H9 (cell line): ENCODE results near the gene SET. TPM values are rescaled to one million over a fixed set of nuclear protein-coding genes. Genes with fewer than 3 reads are reported as not detected.

Source experiments
- DNase-seq: peaks from one replicate; pipeline ENCODE4 v3.0.0-alpha.2; 2017
- H2AFZ ChIP-seq: one replicate; pipeline ENCODE4 v1.6.1; 2013; ENCODE audit warnings: mild to moderate bottlenecking, low read length, control low read depth, moderate library complexity
- H2AK5ac ChIP-seq: 2 replicates; pipeline ENCODE4 v1.6.1; 2013; ENCODE audit warnings: low read length, control low read depth, mixed read lengths; ENCODE audit not compliant: insufficient read length
- H2BK120ac ChIP-seq: one replicate; pipeline ENCODE4 v1.6.1; 2013; ENCODE audit warnings: low read depth, mild to moderate bottlenecking, low read length, control low read depth, inconsistent platforms; ENCODE audit not compliant: poor library complexity, severe bottlenecking
- H2BK12ac ChIP-seq: 2 replicates; pipeline ENCODE4 v1.6.1; 2013; ENCODE audit warnings: low read length, control low read depth, mixed read lengths, low read depth; ENCODE audit not compliant: insufficient read length
- H2BK15ac ChIP-seq: 2 replicates; pipeline ENCODE4 v1.6.1; 2013; ENCODE audit warnings: low read depth, low read length, control low read depth
- H2BK20ac ChIP-seq: one replicate; pipeline ENCODE4 v1.6.1; 2013; ENCODE audit warnings: low read depth, mild to moderate bottlenecking, low read length, control low read depth, inconsistent platforms; ENCODE audit not compliant: poor library complexity, severe bottlenecking
- H2BK5ac ChIP-seq: 2 replicates; pipeline ENCODE4 v1.6.1; 2013; ENCODE audit warnings: low read length, control low read depth, mixed read lengths; ENCODE audit not compliant: insufficient read length
- H3K14ac ChIP-seq: 2 replicates; pipeline ENCODE4 v1.6.1; 2013; ENCODE audit warnings: low read length, control low read depth; ENCODE audit not compliant: insufficient read depth
- H3K18ac ChIP-seq: 2 replicates; pipeline ENCODE4 v1.6.1; 2013; ENCODE audit warnings: low read depth, mild to moderate bottlenecking, mixed read lengths, low read length, control low read depth; ENCODE audit not compliant: insufficient read length
- H3K23ac ChIP-seq: 2 replicates; pipeline ENCODE4 v1.6.1; 2013; ENCODE audit warnings: low read length, control low read depth, mixed read lengths, low read depth; ENCODE audit not compliant: insufficient read length
- H3K23me2 ChIP-seq: 2 replicates; pipeline ENCODE4 v1.6.1; 2013; ENCODE audit warnings: low read depth, mild to moderate bottlenecking, mixed read lengths, low read length, control low read depth; ENCODE audit not compliant: insufficient read length, poor library complexity, severe bottlenecking
- H3K27ac ChIP-seq: 2 replicates; pipeline ENCODE4 v1.5.1; 2013; ENCODE audit warnings: low read length, control low read depth, mixed read lengths, low read depth; ENCODE audit not compliant: insufficient read length
- H3K27me3 ChIP-seq: 2 replicates; pipeline ENCODE4 v1.6.1; 2013; ENCODE audit warnings: low read length, control low read depth, inconsistent platforms; ENCODE audit not compliant: insufficient read depth
- H3K4ac ChIP-seq: 2 replicates; pipeline ENCODE4 v1.6.1; 2013; ENCODE audit warnings: low read depth, mild to moderate bottlenecking, control low read depth, inconsistent platforms, low read length, moderate library complexity
- H3K4me1 ChIP-seq: 2 replicates; pipeline ENCODE4 v1.6.1; 2013; ENCODE audit warnings: low read length, control low read depth, inconsistent platforms; ENCODE audit not compliant: insufficient read depth
- H3K4me2 ChIP-seq: 2 replicates; pipeline ENCODE4 v1.6.1; 2013; ENCODE audit warnings: low read length, control low read depth, mixed read lengths; ENCODE audit not compliant: insufficient read length, insufficient read depth
- H3K56ac ChIP-seq: 2 replicates; pipeline ENCODE4 v1.6.1; 2013; ENCODE audit warnings: low read depth, mild to moderate bottlenecking, mixed read lengths, low read length, control low read depth; ENCODE audit not compliant: insufficient read length
- H3K79me1 ChIP-seq: 2 replicates; pipeline ENCODE4 v1.6.1; 2013; ENCODE audit warnings: low read depth, mild to moderate bottlenecking, moderate library complexity, low read length, control low read depth, inconsistent platforms; ENCODE audit not compliant: insufficient read depth, poor library complexity, severe bottlenecking
- H3K79me2 ChIP-seq: 2 replicates; pipeline ENCODE4 v1.6.1; 2013; ENCODE audit warnings: low read length, control low read depth, inconsistent platforms; ENCODE audit not compliant: insufficient read depth
- H3K9ac ChIP-seq: 2 replicates; pipeline ENCODE4 v1.6.1; 2013; ENCODE audit warnings: low read length, control low read depth, mixed read lengths; ENCODE audit not compliant: insufficient read length; ENCODE audit errors: extremely low read depth
- H3K9me3 ChIP-seq: one replicate; pipeline ENCODE4 v1.6.1; 2013; ENCODE audit warnings: low read depth, low read length, inconsistent platforms; ENCODE audit not compliant: control insufficient read depth
- H3T11ph ChIP-seq: one replicate; pipeline ENCODE4 v1.6.1; 2013; ENCODE audit warnings: mild to moderate bottlenecking, low read length, control low read depth, inconsistent platforms
- H4K20me1 ChIP-seq: one replicate; pipeline ENCODE4 v1.6.1; 2013; ENCODE audit not compliant: control insufficient read depth, insufficient read length, insufficient read depth
- H4K5ac ChIP-seq: 2 replicates; pipeline ENCODE4 v1.6.1; 2013; ENCODE audit warnings: low read depth, mild to moderate bottlenecking, mixed read lengths, low read length, control low read depth; ENCODE audit not compliant: insufficient read length
- H4K8ac ChIP-seq: replicated peaks from 2 replicates; pipeline ENCODE4 v1.6.1; 2013; ENCODE audit warnings: low read length, control low read depth, mixed read lengths, low read depth; ENCODE audit not compliant: insufficient read length
- H4K91ac ChIP-seq: 2 replicates; pipeline ENCODE4 v1.6.1; 2013; ENCODE audit warnings: low read depth, mild to moderate bottlenecking, moderate library complexity, mixed read lengths, low read length, control low read depth; ENCODE audit not compliant: insufficient read length
- H3K27ac Mint-ChIP-seq, 3 experiments: 2 replicates in 2 of 3; 3 replicates in 1 of 3; pipeline ENCODE4 v1.8.0; 2020 to 2021; ENCODE audit warnings: mixed read lengths in 3 of 3, mild to moderate bottlenecking in 1 of 3, moderate library complexity in 1 of 3
- H3K27me3 Mint-ChIP-seq: 2 replicates; pipeline ENCODE4 v1.8.0; 2021; ENCODE audit warnings: low read depth, mild to moderate bottlenecking, moderate library complexity, mixed read lengths
- H3K36me3 Mint-ChIP-seq, 3 experiments: 2 replicates in 2 of 3; 3 replicates in 1 of 3; pipeline ENCODE4 v1.8.0; 2020 to 2021; ENCODE audit warnings: low read depth in 3 of 3, mixed read lengths in 3 of 3; ENCODE audit not compliant: insufficient read depth in 1 of 3
- H3K4me1 Mint-ChIP-seq, 2 experiments: 2 replicates each; pipeline ENCODE4 v1.8.0; 2020; ENCODE audit warnings: mixed read lengths in 2 of 2
- H3K4me3 Mint-ChIP-seq, 2 experiments: 2 replicates in 1 of 2; 3 replicates in 1 of 2; pipeline ENCODE4 v1.8.0; 2020 to 2021; ENCODE audit warnings: mild to moderate bottlenecking in 2 of 2, mixed read lengths in 2 of 2, moderate library complexity in 1 of 2
- H3K9me3 Mint-ChIP-seq, 2 experiments: 2 replicates in 1 of 2; 3 replicates in 1 of 2; pipeline ENCODE4 v1.8.0; 2020; ENCODE audit warnings: mild to moderate bottlenecking in 2 of 2, mixed read lengths in 2 of 2, moderate library complexity in 1 of 2
- CTCF ChIP-seq: fragments of 200-600 bp; sonication (generic); conservative IDR thresholded peaks from 3 replicates; pipeline ENCODE4 v1.8.0; 2021; ENCODE audit warnings: antibody characterized with exemption, mild to moderate bottlenecking
- WGBS: extraction: QIAGEN DNeasy Blood & Tissue Kit; methylation state at CpG from one replicate; pipeline ENCODE4 v1.1.7; 2013; ENCODE audit warnings: missing lambda C conversion rate, low lambda C conversion rate, mixed read lengths; ENCODE audit not compliant: insufficient read length; ENCODE audit errors: extremely low coverage; 5-methylcytosine and 5-hydroxymethylcytosine counted together
- total RNA-seq: library from RNA; stranded (reverse); gene quantifications from 2 replicates; pipeline ENCODE4 v1.2.1, GENCODE V29; 2021

SET gene
- total RNA-seq, 1 experiment from 2014 or later, result 1,148 TPM

GRCh38 chr9:128687453-128687852, 1.6 kb upstream of the SET start:
- Histone ChIP-seq H4K91ac (no peak overlapping the region), H3K27ac (no peak overlapping the region), H3K79me2 (peaks cover 47% of the 10 kb centered on the region), H3K4me1 (peaks cover 4% of the 10 kb centered on the region; the same call in 1 of the 2 replicates), H3T11ph (no peak overlapping the region), H2AFZ (no peak overlapping the region), H3K4me2 (peak overlapping the region; percentile 8), H3K56ac (no peak overlapping the region), H2BK120ac (no peak overlapping the region), H2BK12ac (no peak overlapping the region), H3K27me3 (no peaks in the 10 kb centered on the region), H3K9ac (no peak overlapping the region), H3K18ac (no peak overlapping the region), H3K23ac (no peak overlapping the region), H3K9me3 (no peaks in the 10 kb centered on the region), H3K79me1 (no peaks in the 10 kb centered on the region), H2BK20ac (no peak overlapping the region), H2BK5ac (no peak overlapping the region), H3K4ac (no peak overlapping the region), H4K20me1 (no peaks in the 10 kb centered on the region), H3K14ac (no peak overlapping the region), H3K23me2 (peaks cover 18% of the 10 kb centered on the region), H2BK15ac (no peak overlapping the region), H2AK5ac (no peak overlapping the region), H4K5ac (no peak overlapping the region), H4K8ac (no peak overlapping the region)
- no peak for DNase-seq
- peaks cover 51 to 58% of the 10 kb centered on the region in 2 experiments for H3K4me1 Mint-ChIP-seq
- no peak for TF ChIP-seq CTCF
- peak overlapping the region in 1 of 3 experiments; percentile 63; a peak in 4 of 7 replicates for H3K27ac Mint-ChIP-seq
- WGBS, result no CpG with 5 or more reads among the region's 4 CpGs
- peaks cover 47 to 61% (median 51%) of the 10 kb centered on the region in 3 experiments for H3K36me3 Mint-ChIP-seq
- H3K9me3 Mint-ChIP-seq, result peaks cover 8 to 11% of the 10 kb centered on the region in 2 experiments
- no peaks in the 10 kb centered on the region for H3K27me3 Mint-ChIP-seq
- peak overlapping the region; percentile 95 to 100 for H3K4me3 Mint-ChIP-seq
